Activated CD4-positive, alpha-beta T cell treated with anti-CD3 and anti-CD28 coated beads, Interleukin-2, amount 50 U/mL, for 16 hours (primary cell): ENCODE measurements around the gene D2HGDH.
"Not testable (repeated sequence)": the region's sequence is repeated elsewhere in the genome, so short reads cannot be mapped to it uniquely, and the experiment has no call there.

ENCODE experiments used
- DNase-seq: peaks from one replicate; pipeline ENCODE4 v3.0.0-alpha.2; 2020

D2HGDH gene

DNA sequence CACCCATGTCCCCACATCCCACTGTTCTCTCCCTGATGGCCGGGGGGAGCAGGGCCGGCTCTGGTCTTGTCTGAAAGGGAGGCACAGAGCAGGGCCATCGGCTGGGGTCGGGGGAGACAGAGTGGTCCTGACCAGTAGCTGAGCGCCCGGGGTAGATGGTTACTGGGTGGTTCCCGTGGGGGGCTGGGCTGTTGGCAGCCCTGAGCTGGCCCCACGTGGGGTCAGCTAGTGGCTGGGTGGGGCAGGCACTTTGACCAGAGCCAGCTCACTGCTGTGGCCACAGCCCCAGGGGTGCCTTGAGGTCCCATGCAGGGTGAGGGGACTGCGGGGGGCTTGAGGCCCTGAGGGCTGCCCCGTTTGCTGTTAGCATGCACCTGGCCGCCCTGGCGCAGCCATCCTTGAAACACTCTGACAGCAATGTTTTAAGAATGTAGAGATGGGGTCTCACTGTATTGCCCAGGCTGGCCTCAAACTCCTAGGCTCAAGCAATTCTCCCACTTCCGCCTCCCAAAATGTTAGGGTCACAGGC, 62.2 kb downstream of the D2HGDH start:
- no peak for DNase-seq

DNA sequence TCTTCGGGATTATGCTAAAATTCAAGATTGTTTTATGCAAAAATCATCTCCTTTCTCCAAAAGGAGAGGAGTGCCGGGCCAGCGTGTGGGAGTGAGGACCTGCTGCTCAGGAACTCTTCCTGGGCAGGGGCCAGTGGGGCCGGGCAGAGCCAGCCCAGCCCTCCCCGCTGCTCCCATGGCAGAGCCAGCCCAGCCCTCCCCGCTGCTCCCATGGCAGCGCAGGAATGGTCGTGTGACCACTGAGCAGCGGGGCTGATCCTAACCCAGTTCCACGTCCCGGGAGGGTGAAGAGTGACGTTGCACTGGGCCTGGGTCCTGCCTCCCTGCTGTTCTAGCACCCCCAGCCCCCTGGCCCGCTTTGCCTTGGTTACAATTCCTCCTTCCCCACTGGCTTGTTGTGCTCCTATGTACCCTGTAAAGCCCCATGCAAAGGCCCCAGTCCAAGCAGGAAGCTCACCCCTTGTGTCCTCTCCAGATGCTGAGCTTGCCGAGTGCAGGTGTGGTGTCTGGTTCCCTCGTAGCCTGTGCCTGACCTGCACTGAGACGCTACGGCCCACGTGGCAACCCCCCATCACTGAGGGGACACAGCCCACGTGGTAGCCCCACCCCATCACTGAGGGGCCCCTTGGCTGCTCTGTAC, 63.1 kb downstream of the D2HGDH start:
- no peak for DNase-seq

DNA sequence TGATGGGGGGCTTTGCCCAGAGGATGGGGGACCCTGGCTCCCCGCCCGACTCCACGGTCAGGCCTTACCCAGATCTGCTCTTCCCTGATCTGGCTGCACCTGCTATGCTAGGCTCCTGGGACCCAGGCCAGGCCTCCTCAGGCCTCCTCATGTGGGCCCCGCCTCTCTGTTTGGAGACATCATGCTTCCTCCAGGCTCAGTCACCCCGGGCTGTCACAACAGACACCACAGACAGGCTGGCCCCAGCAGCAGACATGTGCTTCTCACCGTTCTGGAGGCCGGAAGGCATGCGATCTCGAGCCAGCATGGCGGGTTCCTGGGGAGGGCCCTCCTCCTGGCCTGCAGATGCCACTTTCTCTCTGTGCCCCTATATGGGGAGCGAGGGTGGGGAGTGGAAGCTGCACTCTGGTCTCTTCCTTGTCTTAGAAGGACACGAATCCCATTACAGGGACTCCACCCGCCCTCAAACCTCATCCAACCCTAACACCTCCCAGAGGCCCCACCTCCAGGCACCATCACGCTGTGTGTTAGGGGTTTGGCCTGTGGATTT, 63.7 kb downstream of the D2HGDH start:
- DNase-seq = no peak

DNA sequence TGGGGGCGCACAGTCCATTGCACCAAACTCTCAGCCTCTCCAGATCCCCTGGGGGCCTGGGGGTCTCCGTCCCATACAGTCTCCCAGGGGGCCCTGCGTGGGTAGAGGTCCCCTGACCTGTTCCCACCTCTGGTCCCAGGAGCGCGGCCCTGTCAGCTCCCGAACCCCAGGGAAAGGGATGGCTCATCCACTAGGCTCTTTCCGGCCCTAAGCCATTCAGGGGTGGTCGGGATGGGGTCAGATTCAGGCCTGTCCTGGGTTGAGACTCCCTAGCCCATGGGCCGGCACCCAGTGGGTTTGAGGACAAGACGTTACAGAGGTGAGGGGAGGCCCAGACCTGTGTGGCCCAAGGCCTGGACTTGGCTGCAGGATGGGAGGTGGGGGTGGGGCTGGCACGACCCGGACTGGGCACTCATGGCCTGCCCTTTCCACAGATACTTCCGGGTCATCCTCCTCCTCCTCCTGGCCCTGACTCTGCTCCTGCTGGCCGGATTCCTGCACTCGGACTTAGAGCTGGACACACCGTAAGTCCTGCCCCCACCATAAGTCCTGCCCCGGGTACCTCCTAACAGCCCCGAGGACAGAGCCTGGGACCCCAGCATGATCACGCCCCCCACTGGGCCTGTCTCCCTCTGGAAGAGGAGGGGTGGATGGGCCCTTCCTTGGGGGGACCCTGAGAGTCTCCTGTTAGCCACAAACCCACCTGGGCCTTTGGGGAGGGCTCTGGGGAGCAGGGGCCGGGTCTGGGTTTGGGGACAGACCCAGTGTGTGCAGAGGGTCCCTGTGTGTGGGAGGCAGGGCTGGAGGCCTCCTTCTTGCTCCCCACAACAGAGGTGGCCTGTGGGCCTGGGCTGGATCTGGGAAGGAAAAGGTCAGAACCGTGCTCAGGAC, 64.4 kb downstream of the D2HGDH start:
- no peak for DNase-seq

DNA sequence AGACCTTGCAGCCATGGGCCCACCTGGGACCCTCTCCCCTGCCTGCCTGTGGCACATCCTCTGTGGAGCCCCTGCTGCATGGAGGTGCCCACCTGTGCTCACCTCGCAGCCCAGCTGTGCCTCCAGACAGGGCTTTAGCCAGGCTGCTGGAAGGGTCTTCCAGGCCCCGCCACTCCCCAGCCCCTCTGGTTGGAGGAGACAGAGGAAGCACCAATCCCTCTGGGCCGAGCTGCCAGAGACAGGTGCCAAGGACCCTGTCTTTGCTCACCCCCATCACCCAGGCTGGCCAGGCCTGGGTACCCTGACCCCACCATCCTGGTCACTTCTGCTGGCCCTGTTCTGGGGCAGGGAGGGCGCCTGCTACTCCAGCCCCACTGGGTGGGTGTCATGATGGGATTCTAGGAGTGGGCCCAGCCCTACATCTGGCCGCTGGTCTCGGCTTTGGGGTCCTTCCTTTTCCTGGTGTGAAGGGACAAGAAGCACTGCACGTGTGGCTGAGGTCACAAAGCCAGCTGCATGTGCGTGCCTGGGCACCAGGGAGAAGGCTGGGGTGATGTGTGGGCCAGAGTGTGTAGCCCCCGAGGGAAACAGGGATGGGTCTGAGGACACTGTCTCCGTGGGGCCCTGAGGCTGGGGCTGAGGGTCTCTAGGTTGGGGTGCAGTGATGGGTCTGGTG, 65.2 kb downstream of the D2HGDH start:
- DNase-seq = no peak

DNA sequence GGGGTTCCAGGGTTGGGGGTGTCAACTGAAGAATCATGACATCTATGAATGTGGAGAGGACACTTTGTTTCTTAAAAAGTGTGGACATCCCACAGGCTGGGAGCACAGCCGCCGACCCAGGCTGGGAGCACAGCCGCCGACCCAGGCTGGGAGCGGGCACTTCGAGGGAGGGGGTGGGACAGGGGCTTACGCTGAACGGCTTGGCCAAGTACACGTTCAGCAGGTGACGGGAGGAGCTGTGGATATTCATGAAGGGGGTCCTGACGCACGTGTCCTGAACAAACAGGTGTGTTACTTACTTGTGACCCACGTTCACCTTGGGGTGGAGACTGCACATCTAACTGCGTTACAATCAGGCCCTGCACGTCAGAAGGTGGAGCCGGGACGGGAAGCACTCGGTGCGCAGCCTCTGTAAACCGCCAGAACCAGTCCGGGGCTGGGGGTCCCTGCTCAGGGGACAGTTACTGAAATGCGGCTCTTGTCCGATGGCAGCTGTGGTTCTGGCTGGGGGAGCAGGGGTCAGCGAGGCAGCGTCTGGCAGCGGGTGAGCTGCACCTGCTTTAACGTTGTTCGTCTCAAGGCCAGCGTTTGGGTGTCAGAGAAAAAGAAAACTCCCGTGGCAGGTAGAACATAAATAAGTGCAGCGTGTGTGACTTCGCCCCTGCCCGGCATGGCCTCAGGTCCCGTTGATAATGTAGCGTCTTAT, 65.9 kb downstream of the D2HGDH start:
- not testable (repeated sequence) for DNase-seq

DNA sequence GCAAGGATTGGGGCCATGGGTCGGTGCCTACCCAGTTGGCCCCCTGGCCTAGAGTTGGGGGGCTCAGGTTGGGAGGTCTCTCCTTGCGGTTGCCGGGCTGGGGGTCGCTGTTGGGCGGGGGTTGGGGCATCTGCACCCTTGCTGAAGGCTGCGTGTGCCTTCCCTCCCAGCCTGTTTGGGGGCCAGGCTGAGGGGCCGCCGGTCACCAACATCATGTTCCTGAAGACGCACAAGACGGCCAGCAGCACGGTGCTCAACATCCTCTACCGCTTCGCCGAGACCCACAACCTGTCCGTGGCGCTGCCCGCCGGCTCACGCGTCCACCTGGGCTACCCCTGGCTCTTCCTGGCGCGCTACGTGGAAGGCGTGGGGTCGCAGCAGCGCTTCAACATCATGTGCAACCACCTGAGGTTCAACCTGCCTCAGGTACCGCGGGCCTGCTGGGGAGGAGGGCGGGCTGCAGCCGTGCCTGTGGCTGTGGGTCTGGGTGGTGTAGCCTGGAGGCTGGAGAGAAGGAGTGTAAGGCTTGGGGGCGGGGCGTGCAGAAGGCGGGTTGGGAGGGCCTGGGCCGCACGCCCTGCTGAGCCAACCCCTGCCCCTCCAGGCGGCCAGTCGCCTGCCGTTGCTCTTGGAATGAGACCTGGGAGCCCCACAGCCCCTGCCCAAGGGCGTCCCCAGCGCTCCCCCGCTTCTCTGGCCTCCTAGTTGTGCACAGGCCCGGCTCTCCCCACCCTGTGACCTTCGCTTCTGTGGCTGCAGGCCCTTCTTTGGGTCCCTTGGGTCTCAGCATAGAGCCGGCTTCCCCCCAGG, 67.4 kb downstream of the D2HGDH start:
- no peak for DNase-seq

DNA sequence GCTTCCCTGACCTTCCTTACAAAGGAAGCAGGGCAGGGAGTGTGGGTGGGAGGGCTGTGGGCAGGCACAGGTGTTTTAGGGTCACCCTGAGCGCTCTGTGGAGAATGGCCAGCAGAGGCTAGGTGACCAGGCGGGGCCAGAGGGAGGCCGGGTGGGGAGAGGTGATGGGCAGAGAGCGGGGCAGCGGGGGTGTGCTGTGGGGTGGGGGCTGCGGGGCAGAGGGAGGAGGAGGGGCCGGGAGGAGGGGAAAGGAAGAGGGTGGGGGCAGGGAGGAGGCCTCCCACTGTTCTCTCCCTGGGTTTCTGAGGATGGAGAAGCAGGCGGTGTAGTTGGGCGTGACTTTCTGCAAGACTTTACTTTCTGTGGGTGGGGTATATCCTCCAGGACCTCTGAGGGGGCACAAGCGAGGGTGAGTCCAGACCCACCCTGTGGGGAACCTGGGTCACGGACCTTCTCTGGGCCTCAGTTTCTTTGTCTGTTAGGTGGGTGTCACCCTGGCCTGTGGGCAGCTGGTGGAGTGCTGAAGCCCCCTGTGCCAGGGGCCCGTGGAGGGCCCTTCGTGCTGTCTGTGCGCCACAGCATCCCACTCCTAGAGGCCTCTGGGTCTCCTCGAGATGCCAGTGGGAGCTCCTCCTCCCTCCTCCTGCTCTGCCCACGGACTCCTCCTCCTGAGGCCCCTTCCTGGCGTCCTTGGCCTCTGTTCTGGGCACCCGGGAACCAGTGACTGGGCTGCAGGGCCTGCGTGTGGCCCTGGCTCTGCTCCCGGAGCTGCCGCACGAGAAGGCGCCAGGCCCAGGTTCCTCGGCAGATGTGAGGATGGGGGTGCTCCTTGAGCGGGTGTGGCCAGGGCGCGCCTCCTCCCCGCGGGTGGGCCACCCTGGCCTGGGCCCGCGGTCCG, 68.2 kb downstream of the D2HGDH start:
- no peak for DNase-seq

DNA sequence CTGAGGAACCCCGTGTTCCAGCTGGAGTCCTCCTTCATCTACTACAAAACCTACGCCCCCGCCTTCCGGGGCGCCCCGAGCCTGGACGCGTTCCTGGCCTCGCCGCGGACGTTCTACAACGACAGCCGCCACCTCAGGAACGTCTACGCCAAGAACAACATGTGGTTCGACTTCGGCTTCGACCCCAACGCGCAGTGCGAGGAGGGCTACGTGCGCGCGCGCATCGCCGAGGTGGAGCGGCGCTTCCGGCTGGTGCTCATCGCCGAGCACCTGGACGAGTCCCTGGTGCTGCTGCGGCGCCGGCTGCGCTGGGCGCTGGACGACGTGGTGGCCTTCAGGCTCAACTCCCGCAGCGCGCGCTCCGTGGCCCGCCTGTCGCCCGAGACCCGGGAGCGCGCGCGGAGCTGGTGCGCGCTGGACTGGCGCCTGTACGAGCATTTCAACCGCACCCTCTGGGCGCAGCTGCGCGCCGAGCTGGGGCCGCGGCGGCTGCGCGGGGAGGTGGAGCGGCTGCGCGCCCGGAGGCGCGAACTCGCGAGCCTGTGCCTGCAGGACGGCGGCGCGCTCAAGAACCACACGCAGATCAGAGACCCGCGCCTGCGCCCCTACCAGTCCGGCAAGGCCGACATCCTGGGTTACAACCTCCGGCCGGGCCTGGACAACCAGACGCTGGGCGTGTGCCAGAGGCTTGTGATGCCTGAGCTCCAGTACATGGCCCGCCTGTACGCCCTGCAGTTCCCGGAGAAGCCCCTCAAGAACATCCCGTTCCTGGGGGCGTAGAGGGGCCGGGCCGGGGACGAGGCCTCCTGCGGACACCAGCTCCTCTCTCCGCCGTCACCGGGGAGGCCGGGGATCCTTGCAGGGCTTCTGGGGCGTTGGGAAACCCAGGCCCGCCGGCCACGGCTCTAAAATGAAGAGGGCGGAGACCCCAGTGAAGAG, 69.2 kb downstream of the D2HGDH start:
- peak; percentile 46 for DNase-seq

DNA sequence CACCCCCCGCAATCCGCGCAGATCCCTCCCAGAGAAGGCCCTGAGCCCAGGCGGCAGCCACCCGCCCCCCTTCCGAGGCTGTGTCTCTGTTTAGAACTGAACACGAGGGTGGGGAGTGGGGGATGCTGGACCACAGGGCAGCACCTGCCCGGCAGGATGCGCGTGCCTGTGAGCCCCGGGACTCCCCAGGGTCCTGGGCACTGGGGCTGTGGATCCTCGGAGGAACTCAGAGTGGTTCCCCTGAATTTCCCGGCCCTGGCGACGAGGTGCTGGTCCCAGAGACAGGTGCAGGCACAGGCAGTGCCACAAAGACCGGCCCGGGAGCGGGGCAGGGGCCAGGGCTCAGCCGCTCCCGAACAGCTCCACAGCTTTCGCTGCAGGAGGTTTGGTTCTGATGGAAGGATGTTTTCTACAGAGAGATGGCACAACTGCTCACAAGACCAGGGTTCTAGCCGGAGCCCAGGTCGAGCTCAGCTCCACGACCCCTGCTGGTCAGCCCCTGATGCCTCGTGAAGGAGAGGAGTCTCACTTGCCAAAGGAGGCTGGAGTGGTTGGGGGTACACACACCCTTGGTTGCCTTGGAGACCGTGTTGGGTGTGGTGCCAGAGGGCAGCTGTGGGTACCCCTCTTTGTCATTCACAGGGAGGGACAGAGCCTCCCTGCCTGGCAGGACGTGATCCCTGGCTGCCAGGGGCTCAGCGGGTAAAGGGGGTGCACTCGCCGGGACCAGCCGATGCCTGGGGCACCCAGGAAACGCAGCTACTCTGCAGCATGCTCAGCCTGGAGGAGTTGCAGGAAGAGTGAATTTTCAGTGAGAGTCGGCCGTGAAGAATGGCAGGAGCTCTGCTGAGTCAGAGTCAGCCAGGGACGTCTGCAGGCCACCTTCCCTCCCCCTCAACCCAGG, 70.1 kb downstream of the D2HGDH start:
- no peak for DNase-seq

DNA sequence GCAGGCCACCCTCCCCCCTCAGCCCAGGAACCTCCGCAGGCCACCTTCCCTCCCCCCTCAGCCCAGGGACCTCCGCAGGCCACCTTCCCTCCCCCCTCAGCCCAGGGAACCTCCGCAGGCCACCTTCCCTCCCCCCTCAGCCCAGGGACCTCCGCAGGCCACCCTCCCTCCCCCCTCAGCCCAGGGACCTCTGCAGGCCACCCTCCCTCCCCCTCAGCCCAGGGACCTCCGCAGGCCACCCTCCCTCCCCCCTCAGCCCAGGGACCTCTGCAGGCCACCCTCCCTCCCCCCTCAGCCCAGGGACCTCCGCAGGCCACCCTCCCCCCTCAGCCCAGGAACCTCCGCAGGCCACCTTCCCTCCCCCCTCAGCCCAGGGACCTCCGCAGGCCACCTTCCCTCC, 71.8 kb downstream of the D2HGDH start:
- DNase-seq = not testable (repeated sequence)

DNA sequence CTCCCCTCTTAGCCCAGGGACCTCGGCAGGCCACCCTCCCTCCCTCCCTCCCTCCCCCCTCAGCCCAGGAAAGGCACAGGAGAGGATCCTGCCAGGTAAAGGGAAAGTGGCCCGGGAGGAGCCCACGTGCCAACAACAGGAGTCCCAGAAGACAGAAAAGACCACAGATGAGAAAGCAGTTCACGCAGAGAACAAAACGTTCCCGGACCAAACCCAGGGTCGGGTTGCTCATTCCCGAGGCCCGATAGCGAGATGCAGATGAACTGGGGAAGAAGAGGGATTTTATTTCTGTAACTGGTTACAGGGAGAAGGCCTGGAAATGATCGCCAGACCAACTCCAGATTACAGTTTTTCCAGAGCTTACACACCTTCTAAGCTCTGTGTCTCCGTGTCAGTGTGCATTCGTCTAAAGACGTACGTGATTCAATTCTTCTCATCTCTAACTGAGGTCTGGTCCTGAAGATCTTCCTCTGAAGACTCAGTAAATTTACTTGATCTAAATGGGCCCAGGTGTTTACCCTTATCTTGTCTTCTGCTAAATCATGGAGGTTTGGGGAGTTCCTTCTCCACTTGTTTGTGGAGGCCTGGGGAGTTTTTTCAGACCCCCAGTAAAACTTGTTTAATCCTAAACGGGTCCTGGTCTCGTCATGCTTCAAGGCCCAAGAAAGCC, 73.8 kb downstream of the D2HGDH start:
- no peak for DNase-seq

DNA sequence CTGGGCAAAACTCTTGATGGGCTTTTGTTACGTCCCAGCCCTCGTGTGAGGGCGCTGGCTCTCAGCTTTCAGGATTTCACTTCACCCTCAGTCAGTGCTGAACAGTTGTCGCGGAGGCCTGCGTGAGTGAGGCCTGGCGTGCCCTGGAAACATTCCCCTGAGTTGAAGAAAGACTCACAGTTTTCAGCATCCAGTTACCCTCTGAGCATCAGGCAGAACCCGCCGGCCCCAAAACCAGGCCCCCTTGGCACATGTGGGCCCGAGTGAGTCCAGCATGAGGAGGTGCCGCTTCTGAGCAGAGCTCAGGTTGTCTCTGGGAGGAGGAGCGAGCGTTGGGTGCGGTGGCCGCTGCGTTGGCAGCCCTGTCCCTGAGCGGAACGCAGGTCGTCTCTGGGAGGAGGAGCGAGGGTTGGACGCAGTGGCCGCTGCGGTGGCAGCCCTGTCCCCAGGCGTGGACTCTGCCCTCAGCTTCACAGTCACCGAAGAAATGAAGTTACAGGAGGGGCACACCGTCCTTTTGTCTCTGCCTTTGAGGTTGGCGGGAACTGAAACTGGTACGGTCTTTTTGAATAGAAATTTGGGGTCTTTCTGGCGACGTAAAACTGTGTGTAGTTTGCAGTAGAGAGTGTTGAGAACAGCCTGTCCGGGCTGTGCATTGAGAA, 74.4 kb downstream of the D2HGDH start, which contains the start of gene NEU4:
Gene NEU4, plus strand, starts transcription at position 473 of the 662 bp plus-strand sequence. CDS start 5,292 bp downstream, outside the sequence.
- no peak for DNase-seq

DNA sequence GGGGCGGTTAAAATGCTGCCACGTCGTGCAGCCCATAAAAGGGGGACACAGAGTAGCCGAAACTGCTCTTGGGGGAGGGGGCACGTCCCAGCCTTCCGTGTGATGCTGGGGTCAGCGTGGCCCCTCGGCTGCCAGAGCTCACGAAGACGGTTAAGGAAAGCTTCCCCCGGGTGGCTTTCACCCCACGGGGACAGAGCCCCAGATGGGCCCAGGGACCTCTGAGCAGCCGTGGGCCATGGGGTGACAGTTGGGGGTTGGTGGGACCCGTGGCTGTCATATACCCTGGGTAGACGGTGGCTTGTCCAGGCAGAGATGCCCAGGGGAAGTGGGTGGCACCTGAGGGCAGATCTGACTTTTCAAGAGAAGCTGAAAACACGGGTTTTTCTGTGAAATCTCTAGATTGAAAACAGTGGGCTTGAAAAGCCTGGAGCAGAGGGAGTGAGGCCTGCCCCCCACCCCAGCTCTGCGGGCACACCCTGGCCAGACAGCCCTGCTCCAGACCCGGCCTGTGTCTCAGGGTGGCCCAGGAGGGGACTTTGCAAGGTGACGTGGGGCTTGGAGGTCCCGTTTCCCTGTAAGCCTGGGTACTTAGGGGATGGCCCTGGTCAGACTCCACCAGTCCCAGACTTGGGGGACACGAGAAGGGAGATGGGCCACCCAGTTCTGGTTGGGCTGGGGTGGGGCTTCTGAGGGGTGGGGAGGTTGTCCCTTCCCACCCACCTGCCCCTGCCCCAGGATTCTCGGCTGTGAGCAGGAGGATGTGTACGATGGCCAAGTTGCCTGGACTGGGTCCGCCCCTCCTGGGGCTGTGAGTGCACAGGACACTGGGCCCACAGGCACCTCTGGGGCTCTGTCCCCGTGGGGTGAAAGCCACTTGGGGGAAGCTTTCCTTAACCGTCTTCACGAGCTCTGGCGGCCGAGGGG, 75.2 kb downstream of the D2HGDH start:
- no peak for DNase-seq

DNA sequence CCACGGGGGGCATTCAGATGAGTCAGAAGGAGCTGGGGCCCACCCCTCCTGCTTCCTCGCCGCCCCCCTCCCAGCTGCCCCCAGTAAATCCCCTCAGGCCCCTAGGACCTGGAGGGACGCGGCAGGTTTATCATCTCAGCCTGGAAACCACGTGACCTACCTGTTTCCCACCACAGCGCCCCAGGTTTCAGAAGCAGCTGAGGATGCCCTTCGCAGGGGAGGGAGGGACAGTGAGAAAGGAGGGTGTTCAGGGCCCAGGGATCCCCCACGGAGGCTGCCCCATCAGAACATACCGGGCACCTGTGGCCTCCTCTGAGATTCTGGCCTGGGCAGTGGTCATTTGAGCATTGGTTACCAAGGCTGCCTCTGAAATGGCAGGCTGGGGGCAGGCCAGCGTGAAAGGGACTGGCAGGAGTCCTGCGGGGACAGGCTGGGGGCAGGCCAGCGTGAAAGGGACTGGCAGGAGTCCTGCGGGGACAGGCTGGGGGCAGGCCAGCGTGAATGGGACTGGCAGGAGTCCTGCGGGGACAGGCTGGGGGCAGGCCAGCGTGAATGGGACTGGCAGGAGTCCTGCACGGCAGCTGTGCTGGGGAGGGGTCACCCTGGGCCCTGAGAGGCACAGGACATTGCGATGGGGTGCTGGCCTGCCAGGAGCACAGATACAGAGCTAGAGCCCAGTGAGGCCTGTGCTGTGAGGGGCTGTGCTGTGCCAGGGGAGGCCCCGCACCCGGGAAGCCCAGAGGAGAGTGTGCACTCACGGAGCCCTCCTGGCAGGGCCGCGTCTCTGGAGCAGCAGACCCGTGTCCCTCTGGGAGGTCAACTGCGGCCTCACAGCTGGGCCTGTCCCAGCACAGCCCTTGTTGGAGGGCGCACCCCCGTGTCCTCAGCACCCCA, 76.1 kb downstream of the D2HGDH start:
- no peak for DNase-seq
